ENCODE data around the gene PAX7.
"Not testable (repeated sequence)": the region's sequence is repeated elsewhere in the genome, so short reads cannot be mapped to it uniquely, and the experiment has no call there.

- TF ChIP-seq POLR2A (IDR thresholded peaks at IDR 0.05; ENCODE audit: low read length); GATA1 (IDR thresholded peaks at IDR 0.05; ENCODE audit: low read depth, low read length): not testable (repeated sequence)
Measured at GRCh38 chr1:18744381-18744780, 113.7 kb downstream of the PAX7 start.

Data from erythroblast (primary cell).